GM10248 (cell line): ENCODE results near the gene CD83.

Experiments used
- CTCF ChIA-PET: fragments of 300-600 bp; sonication (Branson Sonifier 250); formaldehyde crosslinking; extraction: SDS; loops from one replicate; lab custom pipeline; 2021; ENCODE audit warnings: antibody characterized with exemption; lab: Yijun Ruan, JAX
- POLR2A ChIA-PET: fragments of 350-650 bp; sonication (Branson Sonifier 250); formaldehyde crosslinking; extraction: SDS; loops from one replicate; lab custom pipeline; 2020; ENCODE audit warnings: antibody characterized with exemption; lab: Yijun Ruan, JAX
- DNase-seq: peaks from one replicate; pipeline ENCODE4 v3.0.0; 2012; ENCODE audit errors: extremely low spot score
- TF ChIP-seq, protein P1 (sequence below): IDR thresholded peaks from 2 replicates; pipeline ENCODE4 v1.5.1; 2012; ENCODE audit warnings: mild to moderate bottlenecking, low read depth; ENCODE audit errors: extremely low read depth, missing control alignments, control extremely low read depth

The CD83 gene

DNA sequence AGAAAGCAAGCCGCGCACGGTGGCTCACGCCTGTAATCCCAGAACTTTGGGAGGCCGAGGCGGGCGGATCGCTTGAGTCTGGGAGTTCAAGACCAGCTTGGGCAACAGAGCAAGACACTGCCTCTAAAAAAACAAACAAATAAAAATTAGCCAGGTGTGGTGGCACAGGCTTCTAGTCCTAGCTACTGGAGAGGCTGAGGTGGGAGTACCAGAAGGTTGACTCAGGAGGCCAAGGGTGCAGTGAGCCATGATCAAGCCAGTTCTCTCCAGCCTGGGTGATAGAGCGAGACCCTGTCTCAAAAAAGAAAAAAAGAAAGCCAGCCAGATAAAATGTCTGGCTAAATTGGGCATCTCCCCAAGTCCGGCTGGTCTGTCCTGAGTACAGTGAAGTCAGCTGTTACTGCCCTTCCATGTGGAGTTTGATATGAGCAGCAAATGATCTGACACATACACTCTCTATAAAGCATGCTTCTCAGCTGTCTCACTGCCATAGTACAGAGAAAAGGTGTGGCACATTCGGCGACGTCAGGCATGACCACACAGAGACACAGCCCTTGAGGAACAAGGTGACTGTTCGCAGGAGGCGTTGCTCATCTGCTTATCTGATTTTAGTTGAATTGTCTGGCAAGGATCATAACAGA, 13.0 kb downstream of the CD83 start:
- CTCF ChIA-PET, result interaction anchor here (1.5 to 4.4 kb wide), 2 partner anchors 15 to 18 kb away, joined by 7 to 35 read pairs; no protein-coding TSS in a partner anchor

DNA sequence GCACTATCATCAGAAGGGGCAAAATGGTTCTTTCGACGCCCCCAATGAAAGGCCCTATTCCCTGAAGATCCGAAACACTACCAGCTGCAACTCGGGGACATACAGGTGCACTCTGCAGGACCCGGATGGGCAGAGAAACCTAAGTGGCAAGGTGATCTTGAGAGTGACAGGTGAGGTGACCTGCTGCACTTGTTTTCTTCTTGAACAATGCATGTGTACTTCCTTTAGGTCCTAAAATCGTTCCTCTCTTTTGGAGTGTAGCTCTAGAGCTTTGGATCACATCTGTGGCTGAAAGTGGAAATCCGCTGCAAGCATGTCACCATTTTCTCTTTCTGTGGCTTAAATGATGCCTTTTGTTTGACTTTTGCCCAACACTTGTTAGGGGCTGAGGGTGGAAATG, 14.0 kb downstream of the CD83 start:
- DNase-seq, result no peak
- TF ChIP-seq, protein P1, sequence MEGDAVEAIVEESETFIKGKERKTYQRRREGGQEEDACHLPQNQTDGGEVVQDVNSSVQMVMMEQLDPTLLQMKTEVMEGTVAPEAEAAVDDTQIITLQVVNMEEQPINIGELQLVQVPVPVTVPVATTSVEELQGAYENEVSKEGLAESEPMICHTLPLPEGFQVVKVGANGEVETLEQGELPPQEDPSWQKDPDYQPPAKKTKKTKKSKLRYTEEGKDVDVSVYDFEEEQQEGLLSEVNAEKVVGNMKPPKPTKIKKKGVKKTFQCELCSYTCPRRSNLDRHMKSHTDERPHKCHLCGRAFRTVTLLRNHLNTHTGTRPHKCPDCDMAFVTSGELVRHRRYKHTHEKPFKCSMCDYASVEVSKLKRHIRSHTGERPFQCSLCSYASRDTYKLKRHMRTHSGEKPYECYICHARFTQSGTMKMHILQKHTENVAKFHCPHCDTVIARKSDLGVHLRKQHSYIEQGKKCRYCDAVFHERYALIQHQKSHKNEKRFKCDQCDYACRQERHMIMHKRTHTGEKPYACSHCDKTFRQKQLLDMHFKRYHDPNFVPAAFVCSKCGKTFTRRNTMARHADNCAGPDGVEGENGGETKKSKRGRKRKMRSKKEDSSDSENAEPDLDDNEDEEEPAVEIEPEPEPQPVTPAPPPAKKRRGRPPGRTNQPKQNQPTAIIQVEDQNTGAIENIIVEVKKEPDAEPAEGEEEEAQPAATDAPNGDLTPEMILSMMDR, result no peak
- CTCF ChIA-PET, result interaction anchor here (0.7 to 4.4 kb wide), 2 partner anchors 14 to 1492 kb away, joined by 3 to 35 read pairs; no protein-coding TSS in a partner anchor
- POLR2A ChIA-PET, result no interaction called here

More for the DNA sequence above, 13.0 kb downstream of the CD83 start:
- DNase-seq, result no peak
- TF ChIP-seq, protein P1, result no peak
- POLR2A ChIA-PET, result no interaction called here

DNA sequence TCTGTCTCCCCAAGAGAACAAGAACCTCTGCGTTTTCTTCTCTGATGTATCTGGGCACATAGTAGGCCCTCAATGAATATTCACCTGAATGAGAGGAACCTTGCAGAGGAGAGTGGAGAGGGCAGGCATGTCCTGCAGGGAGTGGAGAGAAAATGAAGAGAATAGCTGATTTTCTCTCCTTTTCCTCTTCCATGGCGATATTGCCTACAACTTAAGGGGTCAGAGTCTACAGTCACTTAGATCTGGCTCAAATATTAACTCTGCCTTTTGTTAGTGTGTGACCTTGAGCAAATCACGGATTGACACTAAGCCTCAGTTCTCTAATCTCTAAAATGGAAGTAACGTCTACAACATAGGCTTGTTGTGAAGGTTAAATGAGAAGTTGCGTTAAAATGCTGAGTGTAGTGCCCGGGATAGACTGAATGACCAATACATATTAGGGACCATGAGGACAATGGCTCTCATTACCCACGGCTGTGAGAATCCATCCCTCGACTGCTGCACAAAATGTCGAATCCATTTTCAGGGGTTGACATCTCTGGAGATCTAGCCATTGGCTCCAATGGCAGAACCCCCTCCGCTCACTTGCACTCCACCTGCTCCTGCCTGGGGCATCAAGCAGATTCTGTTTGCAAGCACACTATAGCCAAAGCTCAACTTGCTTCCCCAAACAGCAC, 14.8 kb downstream of the CD83 start:
- POLR2A ChIA-PET, result no interaction called here
- no peak for DNase-seq
- CTCF ChIA-PET, result interaction anchor here (0.7 kb wide), 1 partner anchor 1491 kb away, joined by 3 read pairs; no protein-coding TSS in a partner anchor
- TF ChIP-seq, protein P1, result no peak

DNA sequence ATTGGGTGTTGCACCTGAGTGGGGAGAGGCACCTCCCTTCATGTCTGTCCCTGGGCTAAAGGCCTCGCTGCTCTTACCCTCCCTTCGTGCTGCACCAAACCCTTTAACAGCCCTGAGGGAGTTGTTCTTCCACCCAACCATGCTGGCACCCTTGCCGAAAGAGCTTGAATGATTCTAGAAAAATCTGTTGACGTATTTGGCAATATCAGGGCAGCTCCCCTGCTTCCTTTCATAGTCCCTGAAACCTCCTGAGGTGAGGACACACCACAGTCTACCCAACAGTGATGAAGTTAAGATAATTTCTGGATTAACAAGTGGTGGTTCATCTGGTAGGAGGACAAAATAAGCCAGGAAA, 15.3 kb downstream of the CD83 start:
- TF ChIP-seq, protein P1, result no peak
- CTCF ChIA-PET, result interaction anchor here (1.9 kb wide), 1 partner anchor 66 kb away, joined by 6 read pairs; no protein-coding TSS in a partner anchor
- no peak for DNase-seq
- POLR2A ChIA-PET, result no interaction called here

DNA sequence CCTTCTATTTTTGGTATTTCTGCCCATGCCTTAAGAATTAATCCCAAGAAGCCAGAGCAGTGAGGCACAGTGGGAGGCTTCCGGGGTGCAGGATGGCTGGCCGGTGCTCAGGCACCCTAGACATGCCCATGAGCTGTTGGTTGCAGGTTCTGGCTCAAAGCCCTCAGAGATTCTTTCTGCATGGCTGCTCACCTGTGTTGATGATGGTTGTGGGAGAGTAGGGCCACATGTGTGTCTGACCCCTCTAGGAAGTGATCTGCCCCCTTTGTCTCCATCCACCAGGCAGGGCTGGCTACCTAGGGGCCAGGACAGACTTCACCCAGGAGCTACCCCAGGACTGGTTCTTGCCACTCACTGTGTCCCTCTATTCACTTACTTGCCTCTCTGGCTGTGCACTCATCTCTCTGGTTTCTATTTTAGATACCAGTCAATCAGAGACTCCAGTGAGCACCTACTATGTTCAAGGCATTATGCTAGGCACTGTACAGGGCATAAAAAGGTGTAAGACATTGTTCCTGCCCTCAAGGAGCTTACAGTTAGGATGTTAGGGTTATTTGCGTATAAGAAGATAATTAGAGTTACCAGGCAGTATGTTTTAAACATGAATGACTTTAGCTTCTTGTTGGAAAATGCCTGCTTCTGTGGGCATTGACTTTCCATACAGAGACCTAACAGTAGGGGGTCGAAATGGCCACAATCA, 16.8 kb downstream of the CD83 start:
- TF ChIP-seq, protein P1, result no peak
- POLR2A ChIA-PET, result interaction anchor here (0.9 kb wide), 1 partner anchor 8 kb away, joined by 4 read pairs; no protein-coding TSS in a partner anchor
- DNase-seq, result no peak
- CTCF ChIA-PET, result interaction anchor here (0.9 to 1.9 kb wide), 8 partner anchors 9 to 1557 kb away, joined by 3 to 6 read pairs (median 5); no protein-coding TSS in a partner anchor

DNA sequence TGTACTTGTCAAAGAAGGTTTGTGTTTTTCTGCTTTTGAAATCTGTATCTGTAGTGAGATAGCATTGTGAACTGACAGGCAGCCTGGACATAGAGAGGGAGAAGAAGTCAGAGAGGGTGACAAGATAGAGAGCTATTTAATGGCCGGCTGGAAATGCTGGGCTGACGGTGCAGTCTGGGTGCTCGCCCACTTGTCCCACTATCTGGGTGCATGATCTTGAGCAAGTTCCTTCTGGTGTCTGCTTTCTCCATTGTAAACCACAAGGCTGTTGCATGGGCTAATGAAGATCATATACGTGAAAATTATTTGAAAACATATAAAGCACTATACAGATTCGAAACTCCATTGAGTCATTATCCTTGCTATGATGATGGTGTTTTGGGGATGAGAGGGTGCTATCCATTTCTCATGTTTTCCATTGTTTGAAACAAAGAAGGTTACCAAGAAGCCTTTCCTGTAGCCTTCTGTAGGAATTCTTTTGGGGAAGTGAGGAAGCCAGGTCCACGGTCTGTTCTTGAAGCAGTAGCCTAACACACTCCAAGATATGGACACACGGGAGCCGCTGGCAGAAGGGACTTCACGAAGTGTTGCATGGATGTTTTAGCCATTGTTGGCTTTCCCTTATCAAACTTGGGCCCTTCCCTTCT, 18.4 kb downstream of the CD83 start:
- TF ChIP-seq, protein P1, result no peak
- DNase-seq, result no peak
- POLR2A ChIA-PET, result no interaction called here
- CTCF ChIA-PET, result interaction anchor here (1.0 to 2.1 kb wide), 5 partner anchors 7 to 227 kb away, joined by 3 to 9 read pairs (median 3); no protein-coding TSS in a partner anchor
